Fibroblast of lung (primary cell): ENCODE measurements around the gene PRDX5. TPM values are rescaled to one million over a fixed set of nuclear protein-coding genes. Genes with fewer than 3 reads are reported as not detected.

Experiments
- DNase-seq, 2 donors: peaks; one replicate each; pipeline versions ENCODE4 v3.0.0 to v3.0.0-alpha.2; 2010; ENCODE audit warnings: low read depth in 2 of 2
- H2AFZ ChIP-seq: 2 replicates; pipeline ENCODE4 v1.5.1; 2012; ENCODE audit warnings: low read length, control low read depth, inconsistent platforms
- H3K27ac ChIP-seq: 2 replicates; pipeline ENCODE4 v1.5.1; 2011; ENCODE audit warnings: low read length, control low read depth; ENCODE audit not compliant: insufficient read depth
- H3K27me3 ChIP-seq: 2 replicates; pipeline ENCODE4 v1.5.1; 2011; ENCODE audit warnings: mild to moderate bottlenecking, low read length; ENCODE audit not compliant: control insufficient read depth, insufficient read depth
- H3K36me3 ChIP-seq: 2 replicates; pipeline ENCODE4 v1.5.1; 2011; ENCODE audit warnings: low read length; ENCODE audit not compliant: control insufficient read depth, insufficient read depth
- H3K4me1 ChIP-seq: 2 replicates; pipeline ENCODE4 v1.5.1; 2011; ENCODE audit warnings: low read length; ENCODE audit not compliant: control insufficient read depth, insufficient read depth; ENCODE audit errors: extremely low read depth
- H3K4me2 ChIP-seq: 2 replicates; pipeline ENCODE4 v1.5.1; 2011; ENCODE audit warnings: low read length, control low read depth; ENCODE audit not compliant: insufficient read depth; ENCODE audit errors: extremely low read depth
- H3K4me3 ChIP-seq, 4 experiments: fragments of 200-600 bp in 1 of 4; sonication (generic) in 1 of 4; replicated peaks in 1 of 4; 2 replicates each; pipeline ENCODE4 v1.5.1; 2011 to 2016; ENCODE audit warnings: low read length in 4 of 4, low read depth in 3 of 4, mild to moderate bottlenecking in 3 of 4, control low read depth in 2 of 4, inconsistent platforms in 1 of 4, mixed read lengths in 1 of 4; ENCODE audit not compliant: insufficient read depth in 1 of 4; ENCODE audit errors: control extremely low read depth in 1 of 4
- H3K79me2 ChIP-seq: 2 replicates; pipeline ENCODE4 v1.5.1; 2012; ENCODE audit warnings: mild to moderate bottlenecking, low read length, inconsistent platforms; ENCODE audit not compliant: control insufficient read depth, insufficient read depth
- H3K9ac ChIP-seq: 2 replicates; pipeline ENCODE4 v1.5.1; 2011; ENCODE audit warnings: mild to moderate bottlenecking, low read length, control low read depth; ENCODE audit not compliant: insufficient read depth
- H3K9me3 ChIP-seq: 2 replicates; pipeline ENCODE4 v1.5.1; 2012; ENCODE audit warnings: low read depth, low read length; ENCODE audit not compliant: control insufficient read depth, insufficient read depth
- H4K20me1 ChIP-seq: 2 replicates; pipeline ENCODE4 v1.5.1; 2011; ENCODE audit warnings: low read length; ENCODE audit not compliant: control insufficient read depth, insufficient read depth; ENCODE audit errors: extremely low read depth
- CTCF ChIP-seq, 2 donors: IDR thresholded peaks in 1 of 2; conservative IDR thresholded peaks in 1 of 2; 1 replicate in 1 of 2; 2 replicates in 1 of 2; pipeline ENCODE4 v1.5.1; 2011 to 2012; ENCODE audit warnings: low read length in 2 of 2, control low read depth in 1 of 2, inconsistent platforms in 1 of 2, low read depth in 1 of 2, mild to moderate bottlenecking in 1 of 2
- EZH2 ChIP-seq: IDR thresholded peaks from 2 replicates; pipeline ENCODE4 v1.5.1; 2012; ENCODE audit warnings: low read length, control low read depth, mild to moderate bottlenecking; ENCODE audit errors: missing control alignments
- polyA plus RNA-seq, 2 donors: library from polyadenylated mRNA; depleted of rRNA in 1 of 2; stranded (reverse) in 1 of 2; unstranded in 1 of 2; fragments of >200 nt; gene quantifications; 2 replicates each; pipeline ENCODE4 v1.2.1, GENCODE V29; 2011 to 2012; ENCODE audit warnings: missing spikeins in 1 of 2
- total RNA-seq: library from RNA; depleted of rRNA; stranded (reverse); fragments of >200 nt; gene quantifications from 2 replicates; pipeline ENCODE4 v1.2.1, GENCODE V29; 2014

PRDX5 gene
- total and polyA plus RNA-seq, 2 donors (not counting 1 experiment from before 2014, with no cell fraction given): 319 to 431 TPM

DNA sequence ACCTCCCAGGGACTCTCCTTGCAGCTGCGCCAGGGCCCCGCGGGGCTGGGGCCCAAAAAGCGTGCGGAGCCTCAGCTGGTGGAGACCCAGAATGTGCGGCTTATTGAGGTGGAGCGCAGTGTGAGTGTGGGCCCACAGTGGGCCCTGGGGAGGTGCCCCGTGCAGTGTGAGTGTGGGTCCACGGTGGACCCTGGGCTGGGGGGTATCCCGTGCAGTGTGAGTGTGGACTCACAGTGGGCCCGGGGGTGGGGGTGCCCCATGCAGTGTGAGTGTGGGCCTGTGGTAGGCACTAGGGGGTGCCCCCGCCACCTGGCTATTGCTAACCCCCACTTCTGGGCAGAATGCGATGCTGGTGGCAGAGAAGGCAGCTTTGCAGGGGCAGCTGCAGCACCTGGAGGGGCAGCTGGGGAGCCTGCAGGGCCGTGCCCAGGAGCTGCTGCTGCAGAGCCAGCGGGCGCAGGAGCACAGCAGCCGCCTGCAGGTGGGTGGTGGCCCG is 33.3 kb downstream of the PRDX5 start:
- H3K27ac ChIP-seq: no peak overlapping the region
- H3K4me2 ChIP-seq: no peak overlapping the region
- DNase-seq: no peak
- no peaks in the 10 kb centered on the region for H3K9me3 ChIP-seq
- peaks cover 4% of the 10 kb centered on the region for H3K4me1 ChIP-seq
- H2AFZ ChIP-seq: no peak overlapping the region
- no peak overlapping the region for H3K4me3 ChIP-seq
- no peaks in the 10 kb centered on the region for H3K27me3 ChIP-seq
- H3K79me2 ChIP-seq: no peaks in the 10 kb centered on the region
- H3K36me3 ChIP-seq: no peaks in the 10 kb centered on the region
- H3K9ac ChIP-seq: no peak overlapping the region
- TF ChIP-seq EZH2: no peak
- no peak for TF ChIP-seq CTCF (conservative IDR thresholded peaks at IDR 0.05 in 1 of 2, IDR thresholded peaks at IDR 0.05 in 1 of 2; ENCODE audit: low read depth in 1 of 2, low read length in 2 of 2)
- no peaks in the 10 kb centered on the region for H4K20me1 ChIP-seq

- H3K4me2 ChIP-seq: no peak overlapping the region
- H4K20me1 ChIP-seq: no peaks in the 10 kb centered on the region
- no peaks in the 10 kb centered on the region for H3K27me3 ChIP-seq
- no peak overlapping the region for H3K4me3 ChIP-seq
- no peaks in the 10 kb centered on the region for H3K9me3 ChIP-seq
- no peak for DNase-seq
- H3K27ac ChIP-seq: no peak overlapping the region
- H3K4me1 ChIP-seq: peaks cover 4% of the 10 kb centered on the region
- H3K9ac ChIP-seq: no peak overlapping the region
- no peak for TF ChIP-seq CTCF (conservative IDR thresholded peaks at IDR 0.05 in 1 of 2, IDR thresholded peaks at IDR 0.05 in 1 of 2; ENCODE audit: low read depth in 1 of 2, low read length in 2 of 2)
- no peaks in the 10 kb centered on the region for H3K36me3 ChIP-seq
- no peaks in the 10 kb centered on the region for H3K79me2 ChIP-seq
- H2AFZ ChIP-seq: no peak overlapping the region
Measured at GRCh38 chr11:64352099-64352994, 34.4 kb downstream of the PRDX5 start.

GRCh38 chr11:64352995-64353714 is 35.2 kb downstream of the PRDX5 start:
- Histone ChIP-seq H3K9ac (no peak overlapping the region), H2AFZ (no peak overlapping the region), H3K79me2 (no peaks in the 10 kb centered on the region), H3K9me3 (no peaks in the 10 kb centered on the region), H4K20me1 (no peaks in the 10 kb centered on the region), H3K4me3 (no peak overlapping the region), H3K36me3 (no peaks in the 10 kb centered on the region), H3K4me2 (no peak overlapping the region), H3K27me3 (no peaks in the 10 kb centered on the region), H3K27ac (no peak overlapping the region), H3K4me1 (peaks cover 10% of the 10 kb centered on the region)
- TF ChIP-seq CTCF (conservative IDR thresholded peaks at IDR 0.05 in 1 of 2, IDR thresholded peaks at IDR 0.05 in 1 of 2; ENCODE audit: low read depth in 1 of 2, low read length in 2 of 2) (no peak), EZH2 (no peak)
- DNase-seq: no peak
